ENCODE results near the gene USP7.

DNA sequence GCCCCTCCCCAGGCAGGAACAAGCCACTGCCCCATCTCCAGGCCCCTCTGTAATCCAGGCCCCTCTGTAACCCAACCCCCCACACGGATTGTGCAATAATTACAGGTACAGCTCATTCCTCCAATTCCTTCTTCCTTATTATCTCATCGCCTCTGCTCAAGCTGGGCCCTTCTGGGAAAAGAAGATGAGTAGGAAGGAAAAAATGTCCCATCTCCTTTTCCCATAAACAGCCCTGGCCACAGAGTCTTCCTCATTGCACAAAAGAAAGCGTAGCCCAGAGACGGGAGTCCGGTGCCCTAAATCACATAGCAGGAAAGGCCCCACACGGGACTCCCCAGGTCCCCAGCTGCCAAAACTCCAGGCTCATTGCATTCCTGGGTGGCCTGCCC is 85.2 kb downstream of the USP7 start:
- TF ChIP-seq, protein P1, sequence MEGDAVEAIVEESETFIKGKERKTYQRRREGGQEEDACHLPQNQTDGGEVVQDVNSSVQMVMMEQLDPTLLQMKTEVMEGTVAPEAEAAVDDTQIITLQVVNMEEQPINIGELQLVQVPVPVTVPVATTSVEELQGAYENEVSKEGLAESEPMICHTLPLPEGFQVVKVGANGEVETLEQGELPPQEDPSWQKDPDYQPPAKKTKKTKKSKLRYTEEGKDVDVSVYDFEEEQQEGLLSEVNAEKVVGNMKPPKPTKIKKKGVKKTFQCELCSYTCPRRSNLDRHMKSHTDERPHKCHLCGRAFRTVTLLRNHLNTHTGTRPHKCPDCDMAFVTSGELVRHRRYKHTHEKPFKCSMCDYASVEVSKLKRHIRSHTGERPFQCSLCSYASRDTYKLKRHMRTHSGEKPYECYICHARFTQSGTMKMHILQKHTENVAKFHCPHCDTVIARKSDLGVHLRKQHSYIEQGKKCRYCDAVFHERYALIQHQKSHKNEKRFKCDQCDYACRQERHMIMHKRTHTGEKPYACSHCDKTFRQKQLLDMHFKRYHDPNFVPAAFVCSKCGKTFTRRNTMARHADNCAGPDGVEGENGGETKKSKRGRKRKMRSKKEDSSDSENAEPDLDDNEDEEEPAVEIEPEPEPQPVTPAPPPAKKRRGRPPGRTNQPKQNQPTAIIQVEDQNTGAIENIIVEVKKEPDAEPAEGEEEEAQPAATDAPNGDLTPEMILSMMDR (IDR thresholded peaks at IDR 0.05; ENCODE audit: insufficient read depth, low read depth, low read length) = no peak
- TF ChIP-seq EZH2 (IDR thresholded peaks at IDR 0.05; ENCODE audit: insufficient read depth, low read length) = no peak

All from astrocyte (in vitro differentiated cells and primary cell).